Stimulated activated naive CD4-positive, alpha-beta T cell treated with Interleukin-2 at 50 U/mL for 16 hours (primary cell): ENCODE data around the gene C10orf90.
"Not testable (repeated sequence)": the region's sequence is repeated elsewhere in the genome, so short reads cannot be mapped to it uniquely, and the experiment has no call there.

Experiments
- DNase-seq: peaks from one replicate; lab custom pipeline; 2025; lab: John Stamatoyannopoulos, UW

The C10orf90 gene

GRCh38 chr10:126391192-126391885, 279.2 kb downstream of the C10orf90 start:
- DNase-seq, result no peak

- no peak for DNase-seq
Observed at GRCh38 chr10:126390324-126390723, 280.2 kb downstream of the C10orf90 start.

- DNase-seq, result peak; percentile 7
Observed at GRCh38 chr10:126387931-126388911, 282.3 kb downstream of the C10orf90 start, which contains the start of gene ADAM12. Gene ADAM12 (minus strand): TSS chr10:126388477. CDS start chr10:126388145, 332 bp downstream.

- peak; percentile 35 for DNase-seq
Observed at GRCh38 chr10:126387041-126387921, 283.2 kb downstream of the C10orf90 start.

GRCh38 chr10:126384269-126384873, 286.1 kb downstream of the C10orf90 start:
- no peak for DNase-seq

GRCh38 chr10:126380352-126381076, 290.0 kb downstream of the C10orf90 start:
- DNase-seq, result no peak

GRCh38 chr10:126379166-126379565, 291.3 kb downstream of the C10orf90 start:
- DNase-seq, result not testable (repeated sequence)

GRCh38 chr10:126376956-126377355, 293.5 kb downstream of the C10orf90 start:
- no peak for DNase-seq

GRCh38 chr10:126375926-126376554, 294.5 kb downstream of the C10orf90 start:
- DNase-seq, result no peak

GRCh38 chr10:126375299-126375698, 295.2 kb downstream of the C10orf90 start:
- DNase-seq, result no peak
